HCT116 (cell line): ENCODE results near the gene GRIK4. TPM values are rescaled to one million over a fixed set of nuclear protein-coding genes. Genes with fewer than 3 reads are reported as not detected.

Experiments
- ATAC-seq: fragments of 200-7000 bp; cut with Tn5 transposase; 2 replicates; pipeline ENCODE4 v1.9.1; 2020; ENCODE audit warnings: mild to moderate bottlenecking, moderate library complexity
- BruUV-seq: library from RNA; stranded (reverse); fragments of 400-500 nt; replicated peaks from 2 replicates; lab custom pipeline; 2021; lab: Mats Ljungman, UMichigan
- CTCF ChIA-PET: fragments of 300-600 bp; sonication (Branson Sonifier 250); formaldehyde crosslinking; loops from one replicate; lab custom pipeline; 2021; ENCODE audit warnings: antibody characterized with exemption; lab: Charles Lee
- POLR2A ChIA-PET: fragments of 300-600, 350-600 bp; sonication (Branson Sonifier 250); formaldehyde crosslinking; loops from one replicate; lab custom pipeline; 2021; ENCODE audit warnings: antibody characterized with exemption; lab: Charles Lee
- RAD21 ChIA-PET, 2 experiments: fragments of 300-600 bp; sonication (Branson Sonifier 250); formaldehyde crosslinking; loops; one replicate each; lab custom pipeline; 2023; ENCODE audit warnings: low total read pairs in 2 of 2; ENCODE audit not compliant: uncharacterized antibody in 2 of 2, unreplicated experiment in 2 of 2, low non-redundant PET in 1 of 2; lab: Charles Lee
- DNase-seq: peaks from one replicate; pipeline ENCODE4 v3.0.0-alpha.2; 2010; ENCODE audit warnings: low read depth, low spot score
- H2AFZ ChIP-seq: fragments of 200-600 bp; shearing (Covaris generic), sonication (generic); 2 replicates; pipeline ENCODE4 v1.6.1; 2017; ENCODE audit warnings: low read depth, mixed run types, mixed read lengths, antibody characterized with exemption, low read length; ENCODE audit not compliant: poor library complexity, severe bottlenecking
- H3K27ac ChIP-seq: 2 replicates; pipeline ENCODE4 v1.5.1; 2012; ENCODE audit warnings: low read depth, low read length
- H3K27me3 ChIP-seq: fragments of 200-600 bp; sonication (generic); 2 replicates; pipeline ENCODE4 v1.6.1; 2016; ENCODE audit warnings: mixed run types, low read length, mixed read lengths; ENCODE audit not compliant: insufficient read depth
- H3K36me3 ChIP-seq, 2 experiments: fragments of 200-500 bp in 1 of 2; fragments of 200-600 bp in 1 of 2; sonication (Bioruptor generic) in 1 of 2; sonication (generic) in 1 of 2; 2 replicates each; pipeline versions ENCODE4 v1.5.1 to v1.6.1; 2014 to 2016; ENCODE audit warnings: low read length in 2 of 2, inconsistent platforms in 1 of 2, mixed read lengths in 1 of 2, mixed run types in 1 of 2; ENCODE audit not compliant: insufficient read depth in 2 of 2, control insufficient read depth in 1 of 2
- H3K4me1 ChIP-seq, 2 experiments: fragments of 200-600 bp in 1 of 2; sonication (generic) in 1 of 2; 2 replicates each; pipeline versions ENCODE4 v1.5.1 to v1.6.1; 2012 to 2017; ENCODE audit warnings: low read length in 2 of 2, inconsistent platforms in 1 of 2, mild to moderate bottlenecking in 1 of 2, mixed read lengths in 1 of 2, mixed run types in 1 of 2, moderate library complexity in 1 of 2; ENCODE audit not compliant: insufficient read depth in 2 of 2, control insufficient read depth in 1 of 2
- H3K4me2 ChIP-seq: fragments of 200-600 bp; sonication (generic); 2 replicates; pipeline ENCODE4 v1.6.1; 2017; ENCODE audit warnings: mixed run types, low read length, mixed read lengths
- H3K4me3 ChIP-seq, 2 experiments: fragments of 200-600 bp in 1 of 2; sonication (generic) in 1 of 2; replicated peaks in 1 of 2; 2 replicates each; pipeline ENCODE4 v1.5.1; 2011 to 2016; ENCODE audit warnings: low read length in 2 of 2, control low read depth in 1 of 2, low read depth in 1 of 2, mild to moderate bottlenecking in 1 of 2, mixed read lengths in 1 of 2, mixed run types in 1 of 2
- H3K79me2 ChIP-seq: fragments of 200-600 bp; sonication (generic); 2 replicates; pipeline ENCODE4 v1.6.1; 2017; ENCODE audit warnings: mild to moderate bottlenecking, mixed run types, low read length, moderate library complexity, mixed read lengths; ENCODE audit not compliant: insufficient read depth
- H3K9ac ChIP-seq: fragments of 200-600 bp; sonication (generic); 2 replicates; pipeline ENCODE4 v1.6.1; 2016; ENCODE audit warnings: low read length, mixed read lengths
- H3K9me2 ChIP-seq: fragments of 200-600 bp; sonication (generic), shearing (Covaris generic); 2 replicates; pipeline ENCODE4 v1.6.1; 2017; ENCODE audit warnings: mixed run types, mild to moderate bottlenecking, moderate library complexity; ENCODE audit not compliant: insufficient read depth
- H3K9me3 ChIP-seq, 2 experiments: fragments of 200-500 bp in 1 of 2; fragments of 200-600 bp in 1 of 2; sonication (Bioruptor generic) in 1 of 2; sonication (generic) in 1 of 2; 2 replicates each; pipeline ENCODE4 v1.6.1; 2014 to 2017; ENCODE audit warnings: low read length in 2 of 2, mixed read lengths in 2 of 2, inconsistent platforms in 1 of 2, low read depth in 1 of 2, mild to moderate bottlenecking in 1 of 2, mixed run types in 1 of 2, moderate library complexity in 1 of 2; ENCODE audit not compliant: control insufficient read depth in 1 of 2, insufficient read depth in 1 of 2
- H4K20me1 ChIP-seq: fragments of 200-600 bp; sonication (generic), shearing (Covaris generic); 2 replicates; pipeline ENCODE4 v1.6.1; 2017; ENCODE audit warnings: mixed run types, mild to moderate bottlenecking, moderate library complexity; ENCODE audit not compliant: insufficient read depth
- ATF3 ChIP-seq: IDR thresholded peaks from 2 replicates; pipeline ENCODE4 v1.6.1; 2012
- CBX3 ChIP-seq: IDR thresholded peaks from 2 replicates; pipeline ENCODE4 v1.6.1; 2012; ENCODE audit warnings: low read depth
- CEBPB ChIP-seq: IDR thresholded peaks from 2 replicates; pipeline ENCODE4 v1.6.1; 2012; ENCODE audit warnings: low read depth
- EZH2 ChIP-seq: fragments of 200-600 bp; sonication (generic); IDR thresholded peaks from 2 replicates; pipeline ENCODE4 v1.6.1; 2017; ENCODE audit warnings: antibody characterized with exemption, mixed run types
- JUND ChIP-seq: IDR thresholded peaks from 2 replicates; pipeline ENCODE4 v1.6.1; 2012
- POLR2A ChIP-seq: IDR thresholded peaks from 2 replicates; pipeline ENCODE4 v1.7.0; 2011; ENCODE audit warnings: borderline replicate concordance; ENCODE audit not compliant: insufficient read depth, insufficient read length; ENCODE audit errors: extremely low read depth
- POLR2AphosphoS5 ChIP-seq: IDR thresholded peaks from 2 replicates; pipeline ENCODE4 v1.6.1; 2011; ENCODE audit warnings: mild to moderate bottlenecking, low read depth, low read length, moderate library complexity
- RAD21 ChIP-seq: IDR thresholded peaks from 2 replicates; pipeline ENCODE4 v1.6.1; 2012; ENCODE audit warnings: low read depth, mild to moderate bottlenecking
- SIN3A ChIP-seq: IDR thresholded peaks from 2 replicates; pipeline ENCODE4 v1.6.1; 2012; ENCODE audit warnings: low read depth
- SRF ChIP-seq: IDR thresholded peaks from 2 replicates; pipeline ENCODE4 v1.6.1; 2012; ENCODE audit warnings: low read depth
- TCF7L2 ChIP-seq: IDR thresholded peaks from 2 replicates; pipeline ENCODE4 v1.7.0; 2011; ENCODE audit warnings: borderline replicate concordance, inconsistent platforms; ENCODE audit not compliant: insufficient read depth, insufficient read length; ENCODE audit errors: extremely low read depth
- YY1 ChIP-seq: IDR thresholded peaks from 2 replicates; pipeline ENCODE4 v1.6.1; 2011; ENCODE audit warnings: low read length, low read depth, moderate library complexity, mild to moderate bottlenecking; ENCODE audit not compliant: insufficient replicate concordance; ENCODE audit errors: extremely low read depth
- ZFX ChIP-seq: fragments of 450-650 bp; IDR thresholded peaks from 2 replicates; pipeline ENCODE4 v1.6.1; 2017
- ZNF274 ChIP-seq: fragments of 200-500 bp; sonication (Bioruptor generic); IDR thresholded peaks from 2 replicates; pipeline ENCODE4 v1.6.1; 2014; ENCODE audit warnings: mild to moderate bottlenecking, low read depth, low read length, inconsistent platforms
- intact Hi-C: fragments of 100-400 bp; cut with micrococcal nuclease; formaldehyde crosslinking; loops from 2 replicates; pipeline ENCODE4 v1.10.0; 2022
- total RNA-seq: library from RNA; stranded (reverse); gene quantifications from one replicate; pipeline ENCODE4 v1.2.1, GENCODE V29; 2021; ENCODE audit not compliant: unreplicated experiment
- TF ChIP-seq, protein P1 (sequence below): IDR thresholded peaks from 2 replicates; pipeline ENCODE4 v1.6.1; 2012; ENCODE audit warnings: low read depth
- TF ChIP-seq, protein P2 (sequence below): IDR thresholded peaks from 2 replicates; pipeline ENCODE4 v1.6.1; 2012

The GRIK4 gene
- total RNA-seq, 1 experiment from 2014 or later, result 0.52 TPM

DNA sequence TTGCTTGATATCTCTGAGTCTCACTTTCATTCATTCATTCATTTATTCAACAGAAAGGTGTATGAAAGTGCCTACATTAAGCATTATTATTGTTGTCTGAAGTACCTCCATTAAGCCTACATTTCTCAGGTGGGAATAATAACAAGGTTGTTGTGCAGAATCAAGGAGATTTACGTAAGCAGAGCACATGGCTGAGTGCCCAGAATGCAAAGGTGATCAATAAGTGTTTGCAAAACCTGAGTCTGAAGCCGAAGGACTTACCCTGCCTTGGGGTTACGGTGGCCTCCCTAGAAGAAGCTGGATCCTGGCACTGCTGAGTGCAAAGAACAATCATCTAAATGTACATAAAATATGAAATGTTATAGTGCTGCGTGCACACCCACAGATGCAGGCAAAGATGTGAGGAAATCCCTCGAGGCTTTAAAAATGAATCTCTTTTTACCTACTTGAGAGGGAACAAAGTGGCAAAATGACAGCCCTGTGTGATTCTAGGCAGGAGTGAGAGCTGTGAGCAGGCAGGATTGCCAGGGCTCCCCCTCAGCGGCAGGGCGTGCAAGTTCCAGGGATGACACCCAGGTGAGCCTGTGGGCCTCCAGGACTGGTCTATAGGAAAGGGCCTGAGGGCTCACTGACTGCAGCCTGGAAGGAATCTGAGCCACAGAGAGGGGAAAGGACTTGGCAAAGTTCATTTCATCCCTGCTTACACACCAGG is 379.2 kb downstream of the GRIK4 start:
- H3K9me2 ChIP-seq, result no peaks in the 10 kb centered on the region
- H2AFZ ChIP-seq, result no peak overlapping the region
- CTCF ChIA-PET, result no interaction called here
- peaks cover 28% of the 10 kb centered on the region; the same call in 1 of the 2 replicates for H3K27me3 ChIP-seq
- no peaks in the 10 kb centered on the region for H3K36me3 ChIP-seq
- no peak overlapping the region for H3K4me2 ChIP-seq
- intact Hi-C loops, result no loop called here
- no TSS peak for BruUV-seq
- no peaks in the 10 kb centered on the region for H4K20me1 ChIP-seq
- H3K4me1 ChIP-seq, result no peaks in the 10 kb centered on the region
- TF ChIP-seq SRF (no peak), ZNF274 (no peak), CBX3 (no peak), SIN3A (no peak), TCF7L2 (no peak), CEBPB (no peak), YY1 (no peak), POLR2A (no peak)
- no peaks in the 10 kb centered on the region for H3K9me3 ChIP-seq
- POLR2A ChIA-PET, result no interaction called here
- no peak overlapping the region for H3K27ac ChIP-seq
- H3K4me3 ChIP-seq, result no peak overlapping the region
- DNase-seq (no peak), ATAC-seq (no peak)
- no peaks in the 10 kb centered on the region for H3K79me2 ChIP-seq
- RAD21 ChIA-PET, result no interaction called here
- no peak overlapping the region for H3K9ac ChIP-seq

DNA sequence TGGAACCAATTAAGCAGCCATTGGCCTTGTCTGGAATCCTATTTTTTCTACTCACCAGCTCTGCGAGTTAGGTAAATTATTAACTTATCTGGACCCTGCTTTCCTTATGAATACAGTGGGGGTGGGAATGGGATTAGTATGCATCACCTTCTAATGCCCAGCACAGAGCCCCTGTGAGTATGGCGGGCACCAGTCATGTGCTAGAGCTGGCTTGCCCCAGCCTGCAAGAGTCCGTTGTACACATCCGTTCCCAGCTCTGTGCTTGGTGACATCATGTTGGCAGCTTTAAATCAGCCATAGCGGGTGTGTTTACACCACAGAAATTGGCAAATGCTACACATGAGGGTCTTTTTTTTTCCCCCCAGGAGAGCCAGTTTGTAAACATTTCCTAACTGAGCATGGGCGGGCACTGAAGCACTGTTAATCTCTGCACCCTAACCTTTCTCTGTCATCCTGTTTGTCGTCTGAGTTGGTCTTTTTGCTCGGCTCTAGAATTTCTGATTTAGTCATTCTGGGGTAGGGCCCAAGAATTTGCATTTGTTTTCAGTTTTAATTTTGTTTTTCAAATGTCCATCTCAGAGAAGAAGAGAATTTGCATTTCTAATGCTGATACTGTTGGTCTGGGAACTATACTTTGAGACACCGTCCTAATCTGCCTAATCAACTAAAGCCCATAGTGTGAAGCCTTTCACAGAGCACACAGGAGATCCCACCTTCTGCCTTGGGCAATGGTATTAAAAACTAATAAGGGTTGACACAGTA is 382.1 kb downstream of the GRIK4 start:
- RAD21 ChIA-PET, result no interaction called here
- CTCF ChIA-PET, result no interaction called here
- Histone ChIP-seq H2AFZ (no peak overlapping the region), H3K36me3 (no peaks in the 10 kb centered on the region), H3K9me3 (no peaks in the 10 kb centered on the region), H3K4me2 (no peak overlapping the region), H3K4me1 (no peaks in the 10 kb centered on the region), H3K27ac (no peak overlapping the region), H3K9me2 (no peaks in the 10 kb centered on the region), H4K20me1 (no peaks in the 10 kb centered on the region), H3K9ac (no peak overlapping the region), H3K4me3 (no peak overlapping the region), H3K27me3 (peaks cover 23% of the 10 kb centered on the region), H3K79me2 (no peaks in the 10 kb centered on the region)
- POLR2A ChIA-PET, result no interaction called here
- intact Hi-C loops, result no loop called here
- no peak for ATAC-seq
- no peak for DNase-seq
- no TSS peak for BruUV-seq
- TF ChIP-seq TCF7L2, result no peak
- TF ChIP-seq YY1, result no peak
- TF ChIP-seq CEBPB, result no peak
- no peak for TF ChIP-seq ZFX
- no peak for TF ChIP-seq RAD21
- TF ChIP-seq CBX3, result no peak
- no peak for TF ChIP-seq EZH2
- TF ChIP-seq, protein P1, sequence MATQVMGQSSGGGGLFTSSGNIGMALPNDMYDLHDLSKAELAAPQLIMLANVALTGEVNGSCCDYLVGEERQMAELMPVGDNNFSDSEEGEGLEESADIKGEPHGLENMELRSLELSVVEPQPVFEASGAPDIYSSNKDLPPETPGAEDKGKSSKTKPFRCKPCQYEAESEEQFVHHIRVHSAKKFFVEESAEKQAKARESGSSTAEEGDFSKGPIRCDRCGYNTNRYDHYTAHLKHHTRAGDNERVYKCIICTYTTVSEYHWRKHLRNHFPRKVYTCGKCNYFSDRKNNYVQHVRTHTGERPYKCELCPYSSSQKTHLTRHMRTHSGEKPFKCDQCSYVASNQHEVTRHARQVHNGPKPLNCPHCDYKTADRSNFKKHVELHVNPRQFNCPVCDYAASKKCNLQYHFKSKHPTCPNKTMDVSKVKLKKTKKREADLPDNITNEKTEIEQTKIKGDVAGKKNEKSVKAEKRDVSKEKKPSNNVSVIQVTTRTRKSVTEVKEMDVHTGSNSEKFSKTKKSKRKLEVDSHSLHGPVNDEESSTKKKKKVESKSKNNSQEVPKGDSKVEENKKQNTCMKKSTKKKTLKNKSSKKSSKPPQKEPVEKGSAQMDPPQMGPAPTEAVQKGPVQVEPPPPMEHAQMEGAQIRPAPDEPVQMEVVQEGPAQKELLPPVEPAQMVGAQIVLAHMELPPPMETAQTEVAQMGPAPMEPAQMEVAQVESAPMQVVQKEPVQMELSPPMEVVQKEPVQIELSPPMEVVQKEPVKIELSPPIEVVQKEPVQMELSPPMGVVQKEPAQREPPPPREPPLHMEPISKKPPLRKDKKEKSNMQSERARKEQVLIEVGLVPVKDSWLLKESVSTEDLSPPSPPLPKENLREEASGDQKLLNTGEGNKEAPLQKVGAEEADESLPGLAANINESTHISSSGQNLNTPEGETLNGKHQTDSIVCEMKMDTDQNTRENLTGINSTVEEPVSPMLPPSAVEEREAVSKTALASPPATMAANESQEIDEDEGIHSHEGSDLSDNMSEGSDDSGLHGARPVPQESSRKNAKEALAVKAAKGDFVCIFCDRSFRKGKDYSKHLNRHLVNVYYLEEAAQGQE, result no peak
- TF ChIP-seq ZNF274, result no peak
- TF ChIP-seq JUND, result no peak
- no peak for TF ChIP-seq ATF3
- TF ChIP-seq SIN3A, result no peak
- no peak for TF ChIP-seq POLR2AphosphoS5
- TF ChIP-seq, protein P2, sequence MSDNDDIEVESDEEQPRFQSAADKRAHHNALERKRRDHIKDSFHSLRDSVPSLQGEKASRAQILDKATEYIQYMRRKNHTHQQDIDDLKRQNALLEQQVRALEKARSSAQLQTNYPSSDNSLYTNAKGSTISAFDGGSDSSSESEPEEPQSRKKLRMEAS, result no peak
